GM12878 (cell line): ENCODE measurements around the gene CCDC71L. TPM values are rescaled to one million over a fixed set of nuclear protein-coding genes. Genes with fewer than 3 reads are reported as not detected.

Source experiments
- ATAC-seq: fragments of 200-7000 bp; cut with Tn5 transposase; 3 replicates; pipeline ENCODE4 v1.9.1; 2020; ENCODE audit warnings: mild to moderate bottlenecking, moderate library complexity
- BruUV-seq: library from RNA; stranded (reverse); fragments of 400-500 nt; replicated peaks from 2 replicates; lab custom pipeline; 2021; lab: Mats Ljungman, UMichigan
- CTCF ChIA-PET: fragments of 300-600 bp; sonication (Branson Sonifier 250); formaldehyde crosslinking; extraction: SDS; loops from one replicate; lab custom pipeline; 2021; ENCODE audit warnings: inconsistent platforms; lab: Yijun Ruan, JAX
- POLR2A ChIA-PET: fragments of 350-600 bp; formaldehyde crosslinking; extraction: SDS; loops from one replicate; lab custom pipeline; 2021; ENCODE audit warnings: inconsistent platforms; lab: Charles Lee
- RAD21 ChIA-PET: fragments of 300-600 bp; sonication (Branson Sonifier 250); formaldehyde crosslinking; loops from one replicate; lab custom pipeline; 2023; ENCODE audit warnings: antibody characterized with exemption; ENCODE audit not compliant: unreplicated experiment; lab: Charles Lee
- SMC1A ChIA-PET: fragments of 300-600 bp; sonication (Branson Sonifier 250); formaldehyde crosslinking; loops from one replicate; lab custom pipeline; 2023; ENCODE audit not compliant: unreplicated experiment, uncharacterized antibody; lab: Charles Lee
- DNase-seq: peaks from one replicate; pipeline ENCODE4 v3.0.0-alpha.2; 2011; ENCODE audit warnings: low read depth, low spot score
- FAIRE-seq: peaks from 3 replicates; lab custom pipeline; 2011; peaks lifted over from hg19 to GRCh38; lab: Jason Lieb, UNC
- H2AFZ ChIP-seq: 2 replicates; pipeline ENCODE4 v1.6.0; 2011; ENCODE audit warnings: low read depth, low read length, control low read depth; ENCODE audit not compliant: control insufficient read depth
- H3K27ac ChIP-seq: 2 replicates; pipeline ENCODE4 v1.5.1; 2011; ENCODE audit warnings: control low read depth; ENCODE audit not compliant: control insufficient read depth, insufficient read depth
- H3K27me3 ChIP-seq, 2 experiments: replicated peaks in 1 of 2; 2 replicates each; pipeline versions ENCODE4 v1.6.0 to v1.6.1; 2011; ENCODE audit warnings: low read length in 1 of 2; ENCODE audit not compliant: control insufficient read depth in 2 of 2, insufficient read depth in 2 of 2
- H3K36me3 ChIP-seq, 2 experiments: 2 replicates each; pipeline ENCODE4 v1.5.1; 2011; ENCODE audit warnings: low read length in 1 of 2; ENCODE audit not compliant: control insufficient read depth in 2 of 2, insufficient read depth in 2 of 2
- H3K4me1 ChIP-seq: 2 replicates; pipeline ENCODE4 v1.6.1; 2011; ENCODE audit warnings: mild to moderate bottlenecking, low read length, moderate library complexity, mixed read lengths; ENCODE audit not compliant: control insufficient read depth, insufficient read depth
- H3K4me2 ChIP-seq: 2 replicates; pipeline ENCODE4 v1.6.0; 2011; ENCODE audit warnings: control low read depth; ENCODE audit not compliant: control insufficient read depth, insufficient read depth
- H3K4me3 ChIP-seq: fragments of 200-600 bp; sonication (generic); 2 replicates; pipeline ENCODE4 v1.5.1; 2016
- H3K79me2 ChIP-seq: 2 replicates; pipeline ENCODE4 v1.6.0; 2011; ENCODE audit warnings: low read length; ENCODE audit not compliant: control insufficient read depth, insufficient read depth
- H3K9ac ChIP-seq: 2 replicates; pipeline ENCODE4 v1.8.0; 2011; ENCODE audit warnings: low read length, control low read depth, mixed read lengths; ENCODE audit not compliant: control insufficient read depth, insufficient read depth
- H3K9me3 ChIP-seq: replicated peaks from 3 replicates; pipeline ENCODE4 v1.5.1; 2011; ENCODE audit warnings: mild to moderate bottlenecking, low read length; ENCODE audit not compliant: control insufficient read depth, insufficient read depth
- H4K20me1 ChIP-seq: 2 replicates; pipeline ENCODE4 v1.6.0; 2011; ENCODE audit not compliant: control insufficient read depth, insufficient read depth
- BCLAF1 ChIP-seq: fragments of 450-650 bp; IDR thresholded peaks from 2 replicates; pipeline ENCODE4 v1.6.1; 2017; ENCODE audit warnings: antibody characterized with exemption, mild to moderate bottlenecking, moderate library complexity
- DPF2 ChIP-seq: fragments of 450-650 bp; IDR thresholded peaks from 2 replicates; pipeline ENCODE4 v1.6.1; 2017; ENCODE audit warnings: mild to moderate bottlenecking
- E2F4 ChIP-seq: IDR thresholded peaks from 2 replicates; pipeline ENCODE4 v1.6.1; 2012; ENCODE audit warnings: low read depth, low read length, improper control_type of control experiment
- MEF2A ChIP-seq: IDR thresholded peaks from 2 replicates; pipeline ENCODE4 v1.6.1; 2011; ENCODE audit warnings: low read depth, mild to moderate bottlenecking, low read length, moderate library complexity; ENCODE audit not compliant: insufficient read depth
- NBN ChIP-seq: fragments of 450-650 bp; IDR thresholded peaks from 2 replicates; pipeline ENCODE4 v1.6.1; 2016
- NFYA ChIP-seq: IDR thresholded peaks from 2 replicates; pipeline ENCODE4 v1.6.1; 2011; ENCODE audit warnings: low read depth, mild to moderate bottlenecking, low read length, improper control_type of control experiment, borderline replicate concordance
- PAX8 ChIP-seq: fragments of 450-650 bp; IDR thresholded peaks from 2 replicates; pipeline ENCODE4 v1.6.1; 2017; ENCODE audit warnings: mild to moderate bottlenecking, moderate library complexity
- RELB ChIP-seq: fragments of 450-650 bp; IDR thresholded peaks from 2 replicates; pipeline ENCODE4 v1.6.1; 2017; ENCODE audit warnings: low read depth, mild to moderate bottlenecking, moderate library complexity
- SMARCA5 ChIP-seq: fragments of 450-650 bp; IDR thresholded peaks from 2 replicates; pipeline ENCODE4 v1.6.1; 2017; ENCODE audit warnings: mild to moderate bottlenecking
- SP1 ChIP-seq: IDR thresholded peaks from one replicate; pipeline ENCODE4 v1.6.1; 2011; ENCODE audit warnings: low read depth, low read length
- SREBF2 ChIP-seq: IDR thresholded peaks from 2 replicates; pipeline ENCODE4 v1.6.1; 2012; ENCODE audit warnings: mild to moderate bottlenecking, low read length
- USF2 ChIP-seq: IDR thresholded peaks from 2 replicates; pipeline ENCODE4 v1.6.1; 2011; ENCODE audit warnings: low read depth, low read length, improper control_type of control experiment, borderline replicate concordance
- ZBED1 ChIP-seq: IDR thresholded peaks from 2 replicates; pipeline ENCODE4 v1.6.1; 2016; ENCODE audit warnings: borderline replicate concordance
- ZBTB4 ChIP-seq: fragments of 450-650 bp; formaldehyde crosslinking; IDR thresholded peaks from 2 replicates; pipeline ENCODE4 v1.4.0; 2022; ENCODE audit warnings: mild to moderate bottlenecking, moderate library complexity
- ZNF24 ChIP-seq: fragments of 450-650 bp; IDR thresholded peaks from 2 replicates; pipeline ENCODE4 v1.6.1; 2017; ENCODE audit warnings: antibody characterized with exemption, mild to moderate bottlenecking
- ZNF622 ChIP-seq: fragments of 450-650 bp; IDR thresholded peaks from 2 replicates; pipeline ENCODE4 v1.6.1; 2017; ENCODE audit warnings: mild to moderate bottlenecking, inconsistent platforms
- ZZZ3 ChIP-seq: IDR thresholded peaks from 2 replicates; pipeline ENCODE4 v1.6.1; 2011; ENCODE audit warnings: low read depth; ENCODE audit not compliant: control insufficient read depth, insufficient read length
- in situ Hi-C: fragments of 300-500 bp; cut with MboI; formaldehyde crosslinking; loops from 9 replicates; pipeline ENCODE4 v1.14.3; 2018; ENCODE audit warnings: mixed read lengths
- intact Hi-C: fragments of 100-400 bp; cut with micrococcal nuclease; formaldehyde crosslinking; loops from one replicate; pipeline ENCODE4 v1.14.2; 2022; ENCODE audit not compliant: unreplicated experiment
- polyA plus RNA-seq, 11 experiments: library from polyadenylated mRNA; depleted of rRNA in 4 of 11; unstranded in 6 of 11; stranded (reverse) in 5 of 11; fragments of >200 nt; fragmentation: Nextera tagmentation in 4 of 11; fragmentation: Illumina TruSeq in 1 of 11; extraction: Ambion mirVana in 4 of 11; extraction: Trizol in 1 of 11; gene quantifications; 1 replicate in 1 of 11; 2 replicates in 10 of 11; pipeline versions ENCODE4 v1.2.1 to v1.2.3, GENCODE V29; 2011 to 2016; ENCODE audit warnings: inconsistent platforms in 2 of 11, missing spikeins in 2 of 11, low read depth in 1 of 11
- total RNA-seq, 4 experiments: library from RNA; depleted of rRNA in 3 of 4; stranded (reverse); fragments of >200 nt in 3 of 4; fragmentation: Illumina TruSeq in 1 of 4; extraction: Trizol in 1 of 4; gene quantifications; 2 replicates each; pipeline versions ENCODE4 v1.2.1 to v1.2.3, GENCODE V29; 2013 to 2021

The CCDC71L gene
- total and polyA plus RNA-seq, 10 of the 15 experiments (the other 5 are each of a cell fraction or from before 2014, with no cell fraction given) = 1.1 to 20.7 (median 3.8) TPM

GRCh38 chr7:106620034-106620433, 40.9 kb downstream of the CCDC71L start:
- Histone ChIP-seq H3K4me1 (no peaks in the 10 kb centered on the region), H3K4me2 (no peak overlapping the region), H3K4me3 (no peak overlapping the region), H3K27ac (no peak overlapping the region), H4K20me1 (no peaks in the 10 kb centered on the region), H3K9me3 (peaks cover 2% of the 10 kb centered on the region; the same call in 2 of the 3 replicates), H2AFZ (no peak overlapping the region), H3K36me3 (no peaks in the 10 kb centered on the region), H3K27me3 (no peaks in the 10 kb centered on the region), H3K79me2 (no peaks in the 10 kb centered on the region), H3K9ac (no peak overlapping the region)
- SMC1A ChIA-PET = interaction anchor here (0.6 to 1.3 kb wide), 3 partner anchors 9 to 736 kb away, joined by 3 read pairs; no protein-coding TSS in a partner anchor
- POLR2A ChIA-PET = no interaction called here
- RAD21 ChIA-PET = no interaction called here
- DNase-seq (no peak), ATAC-seq (no peak), FAIRE-seq (no peak)
- intact Hi-C loops (no loop called here), in situ Hi-C loops (no loop called here)
- CTCF ChIA-PET = interaction anchor here (1.1 kb wide), 1 partner anchor 124 kb away, joined by 3 read pairs; no protein-coding TSS in a partner anchor
- BruUV-seq = no TSS peak
- TF ChIP-seq SMARCA5 (no peak), DPF2 (no peak), ZNF622 (no peak), NFYA (no peak), SP1 (no peak), ZNF24 (no peak), RELB (no peak), NBN (no peak), ZBED1 (no peak), MEF2A (no peak), BCLAF1 (no peak), PAX8 (no peak), ZBTB4 (CRISPR knock-in tag) (no peak), ZZZ3 (no peak), SREBF2 (no peak), E2F4 (no peak), USF2 (no peak)
